ENCODE data around the gene TPK1. TPM values are rescaled to one million over a fixed set of nuclear protein-coding genes. Genes with fewer than 3 reads are reported as not detected.

The TPK1 gene
- polyA plus RNA-seq, 2 of the 4 experiments (the other 2 are of a cell fraction), result 1.4 to 2.5 TPM

GRCh38 chr7:144445590-144445989 is 390.3 kb downstream of the TPK1 start:
- CTCF ChIA-PET, result no interaction called here
- TF ChIP-seq EP300 (IDR thresholded peaks at IDR 0.05) (no peak), ZNF302 (CRISPR knock-in tag; IDR thresholded peaks at IDR 0.05) (no peak), NR3C1 (IDR thresholded peaks at IDR 0.05) (no peak), CEBPB (IDR thresholded peaks at IDR 0.05) (no peak), RFX5 (IDR thresholded peaks at IDR 0.05) (no peak), RARB (CRISPR knock-in tag; IDR thresholded peaks at IDR 0.05) (no peak), MYC (IDR thresholded peaks at IDR 0.05; ENCODE audit: borderline replicate concordance, low read length) (no peak), HEYL (CRISPR knock-in tag; IDR thresholded peaks at IDR 0.05) (no peak), HES2 (IDR thresholded peaks at IDR 0.05) (no peak), HDAC2 (IDR thresholded peaks at IDR 0.05) (no peak), TFCP2L1 (CRISPR knock-in tag; IDR thresholded peaks at IDR 0.05) (no peak), NFE2L2 (conservative IDR thresholded peaks at IDR 0.05; ENCODE audit: low read length) (no peak), ZFP36 (IDR thresholded peaks at IDR 0.05; ENCODE audit: borderline replicate concordance, partially characterized antibody) (no peak), SREBF2 (IDR thresholded peaks at IDR 0.05) (no peak), EHF (CRISPR knock-in tag; IDR thresholded peaks at IDR 0.05) (no peak), FOXS1 (CRISPR knock-in tag; IDR thresholded peaks at IDR 0.05) (no peak), FOSL2 (IDR thresholded peaks at IDR 0.05) (no peak), FOSL2 (CRISPR knock-in tag; IDR thresholded peaks at IDR 0.05) (no peak), CBX8 (IDR thresholded peaks at IDR 0.05) (no peak)
- ATAC-seq, result no peak
- Histone ChIP-seq H3K4me1 (no peaks in the 10 kb centered on the region), H3K9me3 (no peaks in the 10 kb centered on the region), H3K4me3 (no peak overlapping the region), H3K27ac (no peak overlapping the region), H3K4me2 (no peak overlapping the region)
- DNase-seq (ENCODE audit: low read depth in 1 of 2, low spot score in 1 of 2), result no peak
- WGBS (ENCODE audit: missing lambda C conversion rate), result 50% methylated on average over 1 of the region's 1 CpG
- FAIRE-seq, result no peak
- POLR2A ChIA-PET, result no interaction called here

GRCh38 chr7:144439717-144440205 is 396.1 kb downstream of the TPK1 start:
- H3K4me2 ChIP-seq, result no peak overlapping the region
- no peak for FAIRE-seq
- 20% methylated on average over 5 of the region's 5 CpGs for WGBS (ENCODE audit: missing lambda C conversion rate)
- H3K4me1 ChIP-seq, result no peaks in the 10 kb centered on the region
- H3K27ac ChIP-seq, result no peak overlapping the region
- DNase-seq (ENCODE audit: low read depth in 1 of 2, low spot score in 1 of 2), result no peak
- no peaks in the 10 kb centered on the region for H3K9me3 ChIP-seq
- ATAC-seq, result no peak
- POLR2A ChIA-PET, result no interaction called here
- CTCF ChIA-PET, result interaction anchor here (2.5 kb wide), 1 partner anchor 48 kb away, joined by 9 read pairs; no protein-coding TSS in a partner anchor
- TF ChIP-seq PHF8 (IDR thresholded peaks at IDR 0.05; ENCODE audit: borderline replicate concordance, low read depth) (no peak), MAZ (IDR thresholded peaks at IDR 0.05; ENCODE audit: borderline replicate concordance, low read depth, low read length) (no peak), ELK1 (IDR thresholded peaks at IDR 0.05; ENCODE audit: low read depth, low read length) (no peak), GATA3 (IDR thresholded peaks at IDR 0.05; ENCODE audit: borderline replicate concordance) (no peak), MAX (IDR thresholded peaks at IDR 0.05) (no peak), NPAS2 (CRISPR knock-in tag; IDR thresholded peaks at IDR 0.05; ENCODE audit: borderline replicate concordance) (no peak), BHLHE40 (IDR thresholded peaks at IDR 0.05; ENCODE audit: low read depth, low read length) (no peak), EHMT2 (IDR thresholded peaks at IDR 0.05; ENCODE audit: low read depth) (no peak), FOSL2 (IDR thresholded peaks at IDR 0.05) (no peak), FOSL2 (CRISPR knock-in tag; IDR thresholded peaks at IDR 0.05) (no peak), KDM1A (IDR thresholded peaks at IDR 0.05; ENCODE audit: low read depth) (no peak), CHD2 (IDR thresholded peaks at IDR 0.05; ENCODE audit: low read length, partially characterized antibody) (no peak), REST (IDR thresholded peaks at IDR 0.05) (no peak), CHD4 (IDR thresholded peaks at IDR 0.05; ENCODE audit: borderline replicate concordance) (no peak), POLR2A (IDR thresholded peaks at IDR 0.05; ENCODE audit: low read length) (no peak), PBX3 (IDR thresholded peaks at IDR 0.05) (no peak), EP300 (IDR thresholded peaks at IDR 0.05) (no peak), ESRRA (IDR thresholded peaks at IDR 0.05; ENCODE audit: borderline replicate concordance, low read length) (no peak)
- H3K4me3 ChIP-seq, result no peak overlapping the region
